SK-N-MC (cell line): ENCODE results near the gene NDUFS4.

Experiments
- EZH2 ChIP-seq: fragments of 200-600 bp; sonication (generic); IDR thresholded peaks from one replicate; pipeline ENCODE4 v1.6.1; 2017; ENCODE audit warnings: antibody characterized with exemption
- FOXP2 ChIP-seq: optimal IDR thresholded peaks from 2 replicates; pipeline ENCODE3; 2011; ENCODE audit warnings: mild to moderate bottlenecking, moderate library complexity; ENCODE audit not compliant: insufficient read depth; ENCODE audit errors: extremely low read length, control extremely low read depth
- POLR2AphosphoS5 ChIP-seq: IDR thresholded peaks from 2 replicates; pipeline ENCODE4 v1.6.1; 2012; ENCODE audit warnings: mild to moderate bottlenecking, low read depth, low read length, borderline replicate concordance

GRCh38 chr5:53547226-53547625, 13.2 kb upstream of the NDUFS4 start:
- TF ChIP-seq EZH2 (no peak), POLR2AphosphoS5 (no peak), FOXP2 (no peak)
